ENCODE data around the gene AUTS2.

DNA sequence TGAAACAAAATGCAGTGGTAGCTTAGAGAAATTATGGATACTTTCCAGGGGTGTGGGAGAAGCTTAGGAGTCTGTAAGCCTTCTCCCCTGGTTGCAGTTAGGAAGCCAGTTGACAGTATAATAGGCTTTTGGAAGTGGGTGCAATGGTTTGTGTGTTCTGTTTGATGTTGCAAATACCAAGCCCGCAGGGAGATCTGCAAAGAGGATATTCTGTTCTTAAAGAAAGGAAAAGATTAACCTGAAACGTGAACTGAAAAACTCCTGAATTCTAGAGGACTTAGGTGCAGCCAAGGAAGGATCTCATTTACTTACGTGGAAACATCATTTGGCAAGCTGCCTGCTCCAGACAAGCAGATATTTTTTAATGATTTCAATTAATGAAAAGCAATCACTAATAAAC is 496.6 kb downstream of the AUTS2 start:
- TF ChIP-seq YY1 (IDR thresholded peaks at IDR 0.05; ENCODE audit: insufficient read depth, insufficient read length) (no peak), ZNF274 (IDR thresholded peaks at IDR 0.05; ENCODE audit: low read depth, low read length) (no peak)
